Panc1 (cell line): ENCODE measurements around the gene KTN1. TPM values are rescaled to one million over a fixed set of nuclear protein-coding genes. Genes with fewer than 3 reads are reported as not detected.

Source experiments
- ATAC-seq: fragments of 200-7000 bp; cut with Tn5 transposase; 2 replicates; pipeline ENCODE4 v1.9.1; 2020; ENCODE audit warnings: mild to moderate bottlenecking, moderate library complexity
- BruUV-seq: library from RNA; stranded (reverse); fragments of 400-500 nt; replicated peaks from 2 replicates; lab custom pipeline; 2021; lab: Mats Ljungman, UMichigan
- CTCF ChIA-PET: fragments of 300-600 bp; sonication (Branson Sonifier 250); formaldehyde crosslinking; loops from one replicate; lab custom pipeline; 2022; ENCODE audit warnings: antibody characterized with exemption; lab: Charles Lee
- POLR2A ChIA-PET: fragments of 300-600 bp; sonication (Branson Sonifier 250); formaldehyde crosslinking; loops from one replicate; lab custom pipeline; 2022; ENCODE audit warnings: antibody characterized with exemption; lab: Charles Lee
- DNase-seq: peaks from one replicate; pipeline ENCODE4 v3.0.0-alpha.2; 2010; ENCODE audit warnings: low read depth, low spot score
- H3K27ac ChIP-seq: 2 replicates; pipeline ENCODE4 v1.5.1; 2011; ENCODE audit warnings: mild to moderate bottlenecking, low read length, inconsistent platforms
- H3K27me3 ChIP-seq: fragments of 200-500 bp; sonication (Bioruptor generic); 2 replicates; pipeline ENCODE4 v1.6.0; 2014; ENCODE audit warnings: low read length, inconsistent platforms; ENCODE audit not compliant: control insufficient read depth, insufficient read depth
- H3K36me3 ChIP-seq: fragments of 200-500 bp; sonication (Bioruptor generic); 2 replicates; pipeline ENCODE4 v1.5.1; 2014; ENCODE audit warnings: inconsistent platforms, mild to moderate bottlenecking, low read length, moderate library complexity; ENCODE audit not compliant: control insufficient read depth, insufficient read depth
- H3K4me1 ChIP-seq: 2 replicates; pipeline ENCODE4 v1.5.1; 2011; ENCODE audit warnings: inconsistent platforms, mild to moderate bottlenecking, low read length, moderate library complexity; ENCODE audit not compliant: control insufficient read depth, insufficient read depth
- H3K4me3 ChIP-seq, 2 experiments: 2 replicates each; pipeline ENCODE4 v1.5.1; 2011 to 2012; ENCODE audit warnings: low read depth in 2 of 2, low read length in 2 of 2, mild to moderate bottlenecking in 2 of 2, inconsistent platforms in 1 of 2, moderate library complexity in 1 of 2
- H3K9me3 ChIP-seq: fragments of 200-500 bp; sonication (Bioruptor generic); 2 replicates; pipeline ENCODE4 v1.5.1; 2014; ENCODE audit warnings: low read depth, mild to moderate bottlenecking, inconsistent platforms, low read length, moderate library complexity; ENCODE audit not compliant: control insufficient read depth, insufficient read depth
- CTCF ChIP-seq: fragments of 450-650 bp; IDR thresholded peaks from 2 replicates; pipeline ENCODE4 v1.5.1; 2017; ENCODE audit warnings: mild to moderate bottlenecking
- POLR2AphosphoS5 ChIP-seq: IDR thresholded peaks from 2 replicates; pipeline ENCODE4 v1.6.1; 2012; ENCODE audit warnings: mild to moderate bottlenecking, low read depth, low read length, moderate library complexity
- REST ChIP-seq, 2 experiments: IDR thresholded peaks; 2 replicates each; pipeline ENCODE4 v1.6.1; 2011 to 2012; ENCODE audit warnings: low read depth in 2 of 2, control low read depth in 1 of 2, low read length in 1 of 2, mild to moderate bottlenecking in 1 of 2, moderate library complexity in 1 of 2; ENCODE audit not compliant: insufficient read depth in 1 of 2
- SIN3A ChIP-seq: IDR thresholded peaks from 2 replicates; pipeline ENCODE4 v1.6.1; 2012; ENCODE audit warnings: low read depth, mild to moderate bottlenecking, low read length, moderate library complexity, borderline replicate concordance; ENCODE audit not compliant: insufficient read depth
- TCF7L2 ChIP-seq: IDR thresholded peaks from 2 replicates; pipeline ENCODE4 v1.6.1; 2011; ENCODE audit warnings: mild to moderate bottlenecking, low read depth, low read length, inconsistent platforms
- in situ Hi-C: cut with HindIII; loops from 2 replicates; pipeline ENCODE4 v1.10.0; 2016; ENCODE audit warnings: low sequenced_read_pairs, low pct_unique_long_range_greater_than_20kb
- intact Hi-C: fragments of 100-400 bp; cut with micrococcal nuclease; formaldehyde crosslinking; loops from one replicate; pipeline ENCODE4 v1.10.0; 2022; ENCODE audit not compliant: unreplicated experiment
- total RNA-seq: library from RNA; stranded (reverse); gene quantifications from one replicate; pipeline ENCODE4 v1.2.1, GENCODE V29; 2021; ENCODE audit not compliant: unreplicated experiment

KTN1 gene
- total RNA-seq, 1 experiment from 2014 or later, result 310 TPM

DNA sequence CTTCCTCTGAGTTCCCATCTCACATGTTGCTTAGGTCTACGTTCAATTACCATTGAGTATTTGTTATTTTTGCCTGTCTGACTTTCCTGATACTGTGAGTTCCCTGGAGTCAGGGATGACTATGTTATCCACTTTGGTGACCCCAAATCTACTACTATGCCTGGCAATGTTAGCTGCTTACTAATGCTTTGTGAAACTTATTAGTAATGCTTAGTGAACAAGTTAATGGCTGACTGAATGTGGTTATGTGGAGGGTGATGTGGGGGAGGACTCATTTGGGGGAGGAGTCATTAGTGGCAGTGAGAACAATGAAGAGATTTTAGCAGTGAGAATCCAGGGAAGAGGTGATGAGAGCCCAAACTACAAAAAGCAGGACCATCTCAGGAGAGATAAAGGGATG, 121.6 kb downstream of the KTN1 start:
- CTCF ChIA-PET, result no interaction called here

GRCh38 chr14:55702511-55702910, 122.5 kb downstream of the KTN1 start:
- H3K27me3 ChIP-seq, result no peaks in the 10 kb centered on the region
- intact Hi-C loops (no loop called here), in situ Hi-C loops (no loop called here)
- CTCF ChIA-PET, result interaction anchor here (0.7 kb wide), 1 partner anchor 15 kb away, joined by 3 read pairs; no protein-coding TSS in a partner anchor
- TF ChIP-seq REST (IDR thresholded peaks at IDR 0.05; ENCODE audit: insufficient read depth in 1 of 2, low read depth in 2 of 2, low read length in 1 of 2) (no peak), SIN3A (no peak), TCF7L2 (no peak), POLR2AphosphoS5 (no peak), CTCF (no peak)
- H3K4me1 ChIP-seq, result no peaks in the 10 kb centered on the region
- H3K36me3 ChIP-seq, result no peaks in the 10 kb centered on the region
- DNase-seq (no peak), ATAC-seq (no peak)
- H3K9me3 ChIP-seq, result no peaks in the 10 kb centered on the region
- BruUV-seq, result no TSS peak
- H3K4me3 ChIP-seq, result no peak overlapping the region
- POLR2A ChIA-PET, result no interaction called here
- no peak overlapping the region for H3K27ac ChIP-seq

More for the DNA sequence above, 121.6 kb downstream of the KTN1 start:
- Histone ChIP-seq H3K36me3 (no peaks in the 10 kb centered on the region), H3K9me3 (no peaks in the 10 kb centered on the region), H3K27me3 (no peaks in the 10 kb centered on the region), H3K27ac (no peak overlapping the region), H3K4me1 (no peaks in the 10 kb centered on the region), H3K4me3 (no peak overlapping the region)
- no peak for DNase-seq
- in situ Hi-C loops, result no loop called here
- no TSS peak for BruUV-seq
- no peak for TF ChIP-seq CTCF
- no peak for TF ChIP-seq REST (IDR thresholded peaks at IDR 0.05; ENCODE audit: insufficient read depth in 1 of 2, low read depth in 2 of 2, low read length in 1 of 2)
- no peak for TF ChIP-seq SIN3A
- no peak for TF ChIP-seq TCF7L2
- no peak for TF ChIP-seq POLR2AphosphoS5
- POLR2A ChIA-PET, result no interaction called here
- intact Hi-C loops, result no loop called here
- ATAC-seq, result no peak
